CD4-positive, alpha-beta memory T cell (primary cell): ENCODE data around the gene DOCK6. TPM values are rescaled to one million over a fixed set of nuclear protein-coding genes. Genes with fewer than 3 reads are reported as not detected.

Experiments used
- CTCF ChIA-PET: fragments of 350-600 bp; sonication (Branson Sonifier 250); formaldehyde crosslinking; loops from one replicate; lab custom pipeline; 2021; ENCODE audit warnings: inconsistent platforms; ENCODE audit not compliant: partially characterized antibody; lab: Charles Lee
- POLR2A ChIA-PET: fragments of 350-600 bp; sonication (Branson Sonifier 250); formaldehyde crosslinking; loops from one replicate; lab custom pipeline; 2021; ENCODE audit not compliant: partially characterized antibody; lab: Charles Lee
- DNase-seq, 5 donors: peaks; one replicate each; pipeline versions ENCODE4 v3.0.0 to v3.0.0-alpha.2; 2020 to 2022; ENCODE audit warnings: mixed read lengths in 1 of 5
- H3K27ac ChIP-seq: one replicate; pipeline ENCODE4 v1.7.0; 2013; ENCODE audit warnings: low read depth, low read length
- H3K27me3 ChIP-seq: 2 replicates; pipeline ENCODE4 v1.7.0; 2013; ENCODE audit warnings: mild to moderate bottlenecking, low read length, moderate library complexity; ENCODE audit not compliant: insufficient read depth
- H3K36me3 ChIP-seq: 2 replicates; pipeline ENCODE4 v1.7.0; 2013; ENCODE audit warnings: mild to moderate bottlenecking, low read length, moderate library complexity; ENCODE audit not compliant: insufficient read depth
- H3K4me1 ChIP-seq: 2 replicates; pipeline ENCODE4 v1.7.0; 2013; ENCODE audit warnings: mild to moderate bottlenecking, low read length, moderate library complexity; ENCODE audit not compliant: insufficient read depth
- H3K4me3 ChIP-seq, 2 donors: one replicate each; pipeline ENCODE4 v1.7.0; 2013; ENCODE audit warnings: low read length in 2 of 2, mild to moderate bottlenecking in 1 of 2
- H3K9me3 ChIP-seq, 2 donors: one replicate each; pipeline ENCODE4 v1.7.0; 2013; ENCODE audit warnings: low read length in 2 of 2, control low read depth in 1 of 2; ENCODE audit not compliant: control insufficient read depth in 1 of 2
- H3K27ac Mint-ChIP-seq, 7 donors: one replicate each; pipeline ENCODE4 v1.8.0; 2020 to 2021; ENCODE audit warnings: mixed read lengths in 7 of 7, mild to moderate bottlenecking in 6 of 7, inconsistent platforms in 3 of 7, moderate library complexity in 3 of 7
- H3K27me3 Mint-ChIP-seq, 2 donors: one replicate each; pipeline ENCODE4 v1.8.0; 2020 to 2021; ENCODE audit warnings: mixed read lengths in 2 of 2
- H3K36me3 Mint-ChIP-seq, 2 donors: one replicate each; pipeline ENCODE4 v1.8.0; 2020 to 2021; ENCODE audit warnings: mixed read lengths in 2 of 2, inconsistent platforms in 1 of 2, mild to moderate bottlenecking in 1 of 2
- H3K4me1 Mint-ChIP-seq, 4 donors: one replicate each; pipeline ENCODE4 v1.8.0; 2020 to 2021; ENCODE audit warnings: mixed read lengths in 4 of 4, mild to moderate bottlenecking in 1 of 4
- H3K4me3 Mint-ChIP-seq, 8 donors: one replicate each; pipeline ENCODE4 v1.8.0; 2020 to 2021; ENCODE audit warnings: mixed read lengths in 8 of 8, mild to moderate bottlenecking in 7 of 8, moderate library complexity in 6 of 8, inconsistent platforms in 3 of 8
- H3K9me3 Mint-ChIP-seq, 8 donors: one replicate each; pipeline ENCODE4 v1.8.0; 2020 to 2021; ENCODE audit warnings: mixed read lengths in 8 of 8, mild to moderate bottlenecking in 5 of 8, inconsistent platforms in 3 of 8, moderate library complexity in 1 of 8
- intact Hi-C: fragments of 100-400 bp; cut with micrococcal nuclease; formaldehyde crosslinking; loops from one replicate; pipeline ENCODE4 v1.15.1; 2023
- polyA plus RNA-seq, 2 donors: library from polyadenylated mRNA; unstranded; fragments of 300-500 nt; fragmentation: Illumina TruSeq; gene quantifications; one replicate each; pipeline ENCODE4 v1.2.3, GENCODE V29; 2021
- total RNA-seq, 2 experiments: library from RNA; stranded (reverse); gene quantifications; one replicate each; pipeline ENCODE4 v1.2.3, GENCODE V29; 2021

The DOCK6 gene
- total and polyA plus RNA-seq, 4 experiments from 2014 or later: 0.30 to 0.64 TPM; not detected in 2

- H3K9me3 ChIP-seq: no peaks in the 10 kb centered on the region
- no peaks in the 10 kb centered on the region for H3K36me3 Mint-ChIP-seq
- H3K4me1 Mint-ChIP-seq: peaks cover 2 to 8% (median 5%) of the 10 kb centered on the region in 4 donors
Measured at GRCh38 chr19:11200931-11201330, 61.4 kb downstream of the DOCK6 start.

GRCh38 chr19:11200015-11200574 is 62.2 kb downstream of the DOCK6 start:
- H3K9me3 Mint-ChIP-seq: no peaks in the 10 kb centered on the region
- no peaks in the 10 kb centered on the region for H3K27me3 ChIP-seq
- no peak for DNase-seq
- H3K4me3 Mint-ChIP-seq: no peak overlapping the region
- intact Hi-C loops: no loop called here
- CTCF ChIA-PET: no interaction called here
- POLR2A ChIA-PET: no interaction called here
- no peaks in the 10 kb centered on the region for H3K36me3 ChIP-seq
- H3K27ac ChIP-seq: no peak overlapping the region
- H3K27ac Mint-ChIP-seq: no peak overlapping the region
- no peaks in the 10 kb centered on the region for H3K36me3 Mint-ChIP-seq
- H3K9me3 ChIP-seq: no peaks in the 10 kb centered on the region
- peaks cover 3 to 13% (median 8%) of the 10 kb centered on the region in 4 donors for H3K4me1 Mint-ChIP-seq
- no peak overlapping the region for H3K4me3 ChIP-seq
- peaks cover 12% of the 10 kb centered on the region for H3K4me1 ChIP-seq
- H3K27me3 Mint-ChIP-seq: peaks cover 2 to 4% of the 10 kb centered on the region in 2 donors

More at GRCh38 chr19:11200931-11201330, 61.4 kb downstream of the DOCK6 start:
- Mint-ChIP-seq H3K27me3 (peaks cover 0 to 2% of the 10 kb centered on the region in 2 donors), H3K27ac (no peak overlapping the region), H3K4me3 (no peak overlapping the region), H3K9me3 (no peaks in the 10 kb centered on the region)
- H3K4me3 ChIP-seq: no peak overlapping the region
- H3K4me1 ChIP-seq: peaks cover 9% of the 10 kb centered on the region
- no peak for DNase-seq
- ChIA-PET CTCF (no interaction called here), POLR2A (no interaction called here)
- intact Hi-C loops: no loop called here
- H3K27ac ChIP-seq: no peak overlapping the region
- no peaks in the 10 kb centered on the region for H3K27me3 ChIP-seq
- H3K36me3 ChIP-seq: no peaks in the 10 kb centered on the region

- H3K9me3 ChIP-seq: no peaks in the 10 kb centered on the region
- POLR2A ChIA-PET: no interaction called here
- Mint-ChIP-seq H3K27ac (no peak overlapping the region), H3K4me1 (peaks cover 3 to 13% (median 8%) of the 10 kb centered on the region in 4 donors), H3K36me3 (no peaks in the 10 kb centered on the region), H3K4me3 (peak overlapping the region in 1 of 8 donors; percentile 21), H3K27me3 (peaks cover 2 to 4% of the 10 kb centered on the region in 2 donors), H3K9me3 (no peaks in the 10 kb centered on the region)
- no peak overlapping the region for H3K4me3 ChIP-seq
- H3K27me3 ChIP-seq: no peaks in the 10 kb centered on the region
- H3K36me3 ChIP-seq: no peaks in the 10 kb centered on the region
- H3K4me1 ChIP-seq: peaks cover 16% of the 10 kb centered on the region
- intact Hi-C loops: no loop called here
- H3K27ac ChIP-seq: no peak overlapping the region
- CTCF ChIA-PET: no interaction called here
- DNase-seq: no peak
Measured at GRCh38 chr19:11199517-11199916, 62.8 kb downstream of the DOCK6 start.

- Histone ChIP-seq H3K27ac (no peak overlapping the region), H3K4me1 (peaks cover 16% of the 10 kb centered on the region), H3K27me3 (no peaks in the 10 kb centered on the region), H3K36me3 (no peaks in the 10 kb centered on the region), H3K9me3 (no peaks in the 10 kb centered on the region), H3K4me3 (no peak overlapping the region)
- H3K27ac Mint-ChIP-seq: no peak overlapping the region
- H3K27me3 Mint-ChIP-seq: peaks cover 2 to 4% of the 10 kb centered on the region in 2 donors
- intact Hi-C loops: no loop called here
- H3K4me3 Mint-ChIP-seq: peak overlapping the region in 4 of 8 donors; percentile 7 to 86 (median 52)
- H3K9me3 Mint-ChIP-seq: no peaks in the 10 kb centered on the region
- CTCF ChIA-PET: interaction anchor here (0.7 to 1.2 kb wide), 2 partner anchors 73 to 176 kb away, joined by 3 read pairs; partner anchors contain the start of gene SWSAP1
- DNase-seq: no peak
- H3K36me3 Mint-ChIP-seq: no peaks in the 10 kb centered on the region
- peaks cover 3 to 13% (median 8%) of the 10 kb centered on the region in 4 donors for H3K4me1 Mint-ChIP-seq
- POLR2A ChIA-PET: no interaction called here
Measured at GRCh38 chr19:11198769-11199424, 63.4 kb downstream of the DOCK6 start.

- H3K27ac Mint-ChIP-seq: peak overlapping the region in 3 of 7 donors; percentile 48 to 84 (median 51)
- POLR2A ChIA-PET: interaction anchor here (0.5 kb wide), 1 partner anchor 1381 kb away, joined by 3 read pairs; no protein-coding TSS in a partner anchor
- intact Hi-C loops: no loop called here
Measured at GRCh38 chr19:11198175-11198534, 64.2 kb downstream of the DOCK6 start.

GRCh38 chr19:11197291-11198174 is 64.8 kb downstream of the DOCK6 start, which contains the start of gene KANK2:
TSS of gene KANK2 (minus strand) at chr19:11197545. CDS start at chr19:11194511, 3,034 bp downstream.
- H3K27ac Mint-ChIP-seq: peak within 1 kb of the TSS in 4 of 7 donors; percentile 48 to 84 (median 64)
- intact Hi-C loops: no loop called here
- peak; percentile 48 to 74 (median 63) for DNase-seq
- H3K27me3 ChIP-seq: no peaks in the 10 kb centered on the region
- H3K27me3 Mint-ChIP-seq: peaks cover 2 to 4% of the 10 kb centered on the region in 2 donors
- no peaks in the 10 kb centered on the region for H3K36me3 ChIP-seq
- H3K4me1 ChIP-seq: peaks cover 16% of the 10 kb centered on the region
- H3K4me3 ChIP-seq: peak within 1 kb of the TSS in 1 of 2 donors; percentile 48
- no peaks in the 10 kb centered on the region for H3K9me3 Mint-ChIP-seq
- H3K4me1 Mint-ChIP-seq: peaks cover 3 to 13% (median 8%) of the 10 kb centered on the region in 4 donors
- CTCF ChIA-PET: interaction anchor here (0.7 to 1.2 kb wide), 2 partner anchors 72 to 97 kb away, joined by 3 read pairs; no protein-coding TSS in a partner anchor
- no peaks in the 10 kb centered on the region for H3K36me3 Mint-ChIP-seq
- POLR2A ChIA-PET: interaction anchor here (0.5 kb wide), 1 partner anchor 1382 kb away, joined by 3 read pairs; no protein-coding TSS in a partner anchor
- H3K4me3 Mint-ChIP-seq: peak within 1 kb of the TSS; percentile 76 to 89 (median 82)
- no peaks in the 10 kb centered on the region for H3K9me3 ChIP-seq
- no peak within 1 kb of the TSS for H3K27ac ChIP-seq

More at GRCh38 chr19:11198175-11198534, 64.2 kb downstream of the DOCK6 start:
- Mint-ChIP-seq H3K4me1 (peaks cover 3 to 13% (median 8%) of the 10 kb centered on the region in 4 donors), H3K36me3 (no peaks in the 10 kb centered on the region), H3K4me3 (peak overlapping the region; percentile 69 to 86 (median 82)), H3K9me3 (no peaks in the 10 kb centered on the region), H3K27me3 (peaks cover 2 to 4% of the 10 kb centered on the region in 2 donors)
- CTCF ChIA-PET: interaction anchor here (0.7 to 1.2 kb wide), 3 partner anchors 72 to 177 kb away, joined by 3 read pairs; partner anchors contain the start of gene SWSAP1
- no peaks in the 10 kb centered on the region for H3K27me3 ChIP-seq
- DNase-seq: no peak
- H3K4me3 ChIP-seq: no peak overlapping the region
- H3K4me1 ChIP-seq: peaks cover 16% of the 10 kb centered on the region
- H3K36me3 ChIP-seq: no peaks in the 10 kb centered on the region
- H3K27ac ChIP-seq: no peak overlapping the region
- H3K9me3 ChIP-seq: no peaks in the 10 kb centered on the region
